K562 (cell line): ENCODE data around the gene MIX23. TPM values are rescaled to one million over a fixed set of nuclear protein-coding genes. Genes with fewer than 3 reads are reported as not detected.

ENCODE experiments used
- ATAC-seq: fragments of 200-7000 bp; cut with Tn5 transposase; 3 replicates; pipeline ENCODE4 v1.9.1; 2020; ENCODE audit warnings: moderate library complexity
- BruUV-seq: library from RNA; stranded (reverse); fragments of 400-500 nt; replicated peaks from 2 replicates; lab custom pipeline; 2021; lab: Mats Ljungman, UMichigan
- CTCF ChIA-PET: fragments of 300-600 bp; formaldehyde crosslinking; extraction: SDS; loops from one replicate; lab custom pipeline; 2021; ENCODE audit warnings: low intra/inter-chr PET ratio; lab: Yijun Ruan, JAX
- POLR2A ChIA-PET: fragments of 300-600, 350-650 bp; sonication (Branson Sonifier 250); formaldehyde crosslinking; extraction: SDS; loops from one replicate; lab custom pipeline; 2021; ENCODE audit warnings: antibody characterized with exemption, inconsistent platforms; lab: Yijun Ruan, JAX
- DNase-seq, 4 experiments: peaks; one replicate each; pipeline versions ENCODE4 v3.0.0 to v3.0.0-alpha.2; 2011 to 2018; ENCODE audit warnings: low spot score in 3 of 4, mixed read lengths in 3 of 4; ENCODE audit errors: extremely low read depth in 1 of 4
- FAIRE-seq: peaks from 2 replicates; lab custom pipeline; 2011; peaks lifted over from hg19 to GRCh38; lab: Jason Lieb, UNC
- H2AFZ ChIP-seq: 2 replicates; pipeline ENCODE4 v1.6.0; 2011; ENCODE audit warnings: low read depth, low read length, control low read depth, inconsistent platforms
- H3K27ac ChIP-seq: fragments of 200-600 bp; 3 replicates; pipeline ENCODE4 v1.8.0; 2011; ENCODE audit warnings: low read depth, mild to moderate bottlenecking, control low read depth, inconsistent platforms, low read length, moderate library complexity, mixed read lengths; ENCODE audit errors: extremely low read depth
- H3K27me3 ChIP-seq, 2 experiments: fragments of 300-600 bp in 1 of 2; 2 replicates in 1 of 2; 3 replicates in 1 of 2; pipeline versions ENCODE4 v1.6.0 to v1.8.0; 2011; ENCODE audit warnings: inconsistent platforms in 2 of 2, low read length in 2 of 2, mild to moderate bottlenecking in 1 of 2, mixed read lengths in 1 of 2, moderate library complexity in 1 of 2; ENCODE audit not compliant: control insufficient read depth in 2 of 2, insufficient read depth in 2 of 2
- H3K36me3 ChIP-seq: fragments of 300-600 bp; 3 replicates; pipeline ENCODE4 v1.8.0; 2011; ENCODE audit warnings: mild to moderate bottlenecking, low read length, inconsistent platforms; ENCODE audit not compliant: control insufficient read depth, insufficient read depth
- H3K4me1 ChIP-seq, 2 experiments: fragments of 200-600 bp in 1 of 2; replicated peaks in 1 of 2; 2 replicates in 1 of 2; 3 replicates in 1 of 2; pipeline versions ENCODE4 v1.5.1 to v1.8.0; 2011; ENCODE audit warnings: inconsistent platforms in 2 of 2, low read length in 2 of 2, mild to moderate bottlenecking in 1 of 2, mixed read lengths in 1 of 2, moderate library complexity in 1 of 2; ENCODE audit not compliant: control insufficient read depth in 2 of 2, insufficient read depth in 2 of 2
- H3K4me2 ChIP-seq: 2 replicates; pipeline ENCODE4 v1.6.1; 2011; ENCODE audit warnings: low read length, control low read depth, inconsistent platforms, mixed read lengths; ENCODE audit not compliant: insufficient read depth
- H3K4me3 ChIP-seq: fragments of 200-600 bp; sonication (generic), shearing (Covaris generic); 2 replicates; pipeline ENCODE4 v1.5.1; 2016; ENCODE audit warnings: control low read depth, inconsistent platforms
- H3K79me2 ChIP-seq: fragments of 200-600 bp; 3 replicates; pipeline ENCODE4 v1.8.0; 2011; ENCODE audit warnings: low read length, inconsistent platforms; ENCODE audit not compliant: control insufficient read depth, insufficient read depth
- H3K9ac ChIP-seq, 2 experiments: 2 replicates each; pipeline versions ENCODE4 v1.6.0 to v1.6.1; 2011; ENCODE audit warnings: low read depth in 2 of 2, low read length in 2 of 2, control low read depth in 1 of 2, inconsistent platforms in 1 of 2, mild to moderate bottlenecking in 1 of 2, mixed read lengths in 1 of 2; ENCODE audit not compliant: insufficient read depth in 1 of 2
- H3K9me1 ChIP-seq: one replicate; pipeline ENCODE4 v1.6.0; 2011; ENCODE audit warnings: inconsistent platforms, mild to moderate bottlenecking, low read length, moderate library complexity; ENCODE audit not compliant: control insufficient read depth, insufficient read depth
- H3K9me3 ChIP-seq: replicated peaks from 2 replicates; pipeline ENCODE4 v1.5.1; 2011; ENCODE audit warnings: low read depth, low read length, inconsistent platforms; ENCODE audit not compliant: control insufficient read depth, insufficient read depth
- H4K20me1 ChIP-seq: replicated peaks from 2 replicates; pipeline ENCODE4 v1.6.1; 2011; ENCODE audit warnings: low read length, inconsistent platforms, mixed read lengths; ENCODE audit not compliant: control insufficient read depth, insufficient read depth
- HNRNPUL1 ChIP-seq: fragments of 200-400 bp; formaldehyde crosslinking; IDR thresholded peaks from 2 replicates; pipeline ENCODE4 v1.6.1; 2017; ENCODE audit warnings: low read length
- RBBP5 ChIP-seq: fragments of 200-600 bp; sonication (generic); IDR thresholded peaks from 2 replicates; pipeline ENCODE4 v1.6.1; 2012; ENCODE audit warnings: borderline replicate concordance, mild to moderate bottlenecking, low read length, control low read depth, inconsistent platforms; ENCODE audit not compliant: insufficient read depth, poor library complexity, severe bottlenecking
- SAP30 ChIP-seq: fragments of 200-600 bp; sonication (generic); IDR thresholded peaks from 2 replicates; pipeline ENCODE4 v1.6.1; 2012; ENCODE audit warnings: borderline replicate concordance, low read depth, mild to moderate bottlenecking, moderate library complexity, low read length, control low read depth, inconsistent platforms; ENCODE audit not compliant: insufficient read depth, poor library complexity, severe bottlenecking
- SMAD4 ChIP-seq: fragments of 250-450 bp; sonication (Bioruptor Pico); conservative IDR thresholded peaks from 2 replicates; pipeline ENCODE4 v1.8.0; 2021; ENCODE audit warnings: inconsistent platforms, mild to moderate bottlenecking, moderate library complexity
- ZNF695 ChIP-seq: fragments of 450-650 bp; formaldehyde crosslinking; IDR thresholded peaks from 2 replicates; pipeline ENCODE4 v1.4.0; 2020; ENCODE audit warnings: mild to moderate bottlenecking, moderate library complexity
- WGBS: fragments of 100-300 bp; shearing (Covaris generic); methylation state at CpG from one replicate; pipeline ENCODE4 v1.1.6; 2016; ENCODE audit warnings: low coverage, mixed read lengths; ENCODE audit not compliant: insufficient coverage; ENCODE audit errors: missing lambda C conversion rate; 5-methylcytosine and 5-hydroxymethylcytosine counted together
- in situ Hi-C: fragments of 300-500 bp; cut with MboI; formaldehyde crosslinking; loops from 4 replicates; pipeline ENCODE4 v1.15.0; 2018; ENCODE audit warnings: inconsistent platforms, mixed read lengths
- intact Hi-C: fragments of 100-400 bp; cut with micrococcal nuclease; formaldehyde crosslinking; loops from 2 replicates; pipeline ENCODE4 v1.14.2; 2022
- polyA plus RNA-seq, 8 experiments: library from polyadenylated mRNA; depleted of rRNA in 4 of 8; stranded (reverse) in 5 of 8; unstranded in 3 of 8; fragments of >200 nt; fragmentation: Nextera tagmentation in 2 of 8; fragmentation: Illumina TruSeq in 1 of 8; extraction: Ambion mirVana in 2 of 8; extraction: Trizol in 1 of 8; gene quantifications; 2 replicates each; pipeline versions ENCODE4 v1.2.1 to v1.2.3, GENCODE V29; 2011 to 2014; ENCODE audit warnings: inconsistent platforms in 1 of 8, missing spikeins in 1 of 8
- total RNA-seq, 7 experiments: library from RNA; depleted of rRNA in 6 of 7; stranded (reverse); fragments of >200 nt in 6 of 7; fragmentation: Illumina TruSeq in 2 of 7; extraction: Trizol in 2 of 7; gene quantifications; 2 replicates each; pipeline versions ENCODE4 v1.2.1 to v1.2.3, GENCODE V29; 2011 to 2021; ENCODE audit warnings: low replicate concordance in 1 of 7
- TF ChIP-seq, protein P1 (sequence below): fragments of 250-450 bp; sonication (Bioruptor Pico); IDR thresholded peaks from 2 replicates; pipeline ENCODE4 v1.8.0; 2022; ENCODE audit warnings: inconsistent platforms

Gene MIX23
- total and polyA plus RNA-seq, 9 of the 15 experiments (the other 6 are each of a cell fraction or from before 2014, with no cell fraction given): 45.5 to 185 (median 106) TPM

DNA sequence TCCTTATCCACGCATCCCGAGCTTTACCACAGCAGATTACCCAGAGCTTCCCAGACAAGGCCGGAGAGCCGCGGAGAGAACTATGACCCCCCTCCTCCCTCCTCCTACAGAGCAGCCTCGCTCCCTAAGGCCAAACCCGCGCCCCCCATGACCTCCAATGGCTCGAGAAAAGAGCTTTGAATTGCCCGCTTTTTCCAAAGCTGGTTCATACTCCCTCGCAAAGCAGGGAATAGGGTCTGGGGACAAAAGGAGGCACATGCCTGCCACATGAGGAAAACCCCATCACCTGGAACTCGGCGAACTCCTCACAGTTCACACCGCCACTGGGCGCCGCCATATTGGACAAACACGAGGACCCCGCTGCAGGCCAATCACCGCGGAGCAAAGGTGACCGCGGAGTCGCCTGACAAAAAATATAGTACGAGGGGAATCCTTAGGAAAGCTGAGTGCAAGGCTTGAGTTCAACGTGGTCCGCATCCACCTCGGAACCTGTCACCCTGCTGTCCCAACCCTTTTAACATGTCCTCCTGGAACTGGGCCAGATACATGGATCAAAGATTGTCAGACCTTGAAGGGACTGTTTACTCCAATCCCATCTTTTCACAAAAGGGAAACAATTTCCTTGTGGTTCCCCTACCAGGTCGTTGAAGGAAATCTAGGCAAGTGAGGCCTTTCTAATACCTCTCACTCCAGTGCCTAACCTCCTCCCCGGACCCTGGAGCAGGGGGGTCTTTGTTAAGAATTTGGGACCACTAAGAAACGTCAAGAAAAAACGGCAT is at the start of gene MIX23 (continued):
- peak; percentile 77 for TF ChIP-seq RBBP5

DNA sequence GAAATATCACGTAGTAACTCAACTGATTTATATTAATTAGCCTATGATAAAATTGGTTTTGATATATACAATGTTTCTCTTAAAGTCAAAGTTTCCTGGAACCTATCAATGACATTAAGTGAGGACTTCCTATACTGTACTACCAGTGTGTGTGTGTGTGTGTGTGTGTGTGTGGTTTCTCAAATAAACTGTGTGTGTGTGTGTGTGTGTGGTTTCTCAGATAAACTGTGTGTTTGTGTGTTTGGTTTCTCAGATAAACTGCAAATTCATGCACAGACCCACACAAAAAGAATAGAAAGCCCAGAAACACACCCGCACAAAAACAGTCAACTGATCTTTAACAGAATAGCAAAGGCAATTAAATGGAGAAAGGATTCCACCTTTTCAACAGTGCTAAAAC is 47.3 kb upstream of the MIX23 start:
- TF ChIP-seq SAP30: no peak
- TF ChIP-seq SMAD4 (CRISPR knock-in tag): no peak
- no peak for TF ChIP-seq HNRNPUL1
- TF ChIP-seq ZNF695 (CRISPR knock-in tag): no peak
- TF ChIP-seq, protein P1, sequence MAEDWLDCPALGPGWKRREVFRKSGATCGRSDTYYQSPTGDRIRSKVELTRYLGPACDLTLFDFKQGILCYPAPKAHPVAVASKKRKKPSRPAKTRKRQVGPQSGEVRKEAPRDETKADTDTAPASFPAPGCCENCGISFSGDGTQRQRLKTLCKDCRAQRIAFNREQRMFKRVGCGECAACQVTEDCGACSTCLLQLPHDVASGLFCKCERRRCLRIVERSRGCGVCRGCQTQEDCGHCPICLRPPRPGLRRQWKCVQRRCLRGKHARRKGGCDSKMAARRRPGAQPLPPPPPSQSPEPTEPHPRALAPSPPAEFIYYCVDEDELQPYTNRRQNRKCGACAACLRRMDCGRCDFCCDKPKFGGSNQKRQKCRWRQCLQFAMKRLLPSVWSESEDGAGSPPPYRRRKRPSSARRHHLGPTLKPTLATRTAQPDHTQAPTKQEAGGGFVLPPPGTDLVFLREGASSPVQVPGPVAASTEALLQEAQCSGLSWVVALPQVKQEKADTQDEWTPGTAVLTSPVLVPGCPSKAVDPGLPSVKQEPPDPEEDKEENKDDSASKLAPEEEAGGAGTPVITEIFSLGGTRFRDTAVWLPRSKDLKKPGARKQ (CRISPR knock-in tag): no peak
- Histone ChIP-seq H2AFZ (no peak overlapping the region), H3K27ac (no peak overlapping the region), H3K27me3 (no peaks in the 10 kb centered on the region), H3K9me3 (no peaks in the 10 kb centered on the region), H3K4me2 (no peak overlapping the region), H3K36me3 (peaks cover 71% of the 10 kb centered on the region), H3K4me1 (no peaks in the 10 kb centered on the region), H3K9me1 (no peaks in the 10 kb centered on the region), H3K4me3 (no peak overlapping the region), H3K9ac (no peak overlapping the region), H4K20me1 (no peaks in the 10 kb centered on the region), H3K79me2 (no peaks in the 10 kb centered on the region)
- FAIRE-seq (no peak), DNase-seq (no peak), ATAC-seq (no peak)
- CTCF ChIA-PET: no interaction called here
- in situ Hi-C loops (no loop called here), intact Hi-C loops (no loop called here)
- BruUV-seq: no TSS peak
- WGBS: 92% methylated on average over 2 of the region's 2 CpGs
- POLR2A ChIA-PET: interaction anchor here (1.8 kb wide), 1 partner anchor 14 kb away, joined by 6 read pairs; the partner anchor contains the start of gene WDR5B
